Panc1 (cell line): Measurements from ENCODE around the gene CMTM8. TPM values are rescaled to one million over a fixed set of nuclear protein-coding genes. Genes with fewer than 3 reads are reported as not detected.

Experiments
- ATAC-seq: fragments of 200-7000 bp; cut with Tn5 transposase; 2 replicates; pipeline ENCODE4 v1.9.1; 2020; ENCODE audit warnings: mild to moderate bottlenecking, moderate library complexity
- BruUV-seq: library from RNA; stranded (reverse); fragments of 400-500 nt; replicated peaks from 2 replicates; lab custom pipeline; 2021; lab: Mats Ljungman, UMichigan
- CTCF ChIA-PET: fragments of 300-600 bp; sonication (Branson Sonifier 250); formaldehyde crosslinking; loops from one replicate; lab custom pipeline; 2022; ENCODE audit warnings: antibody characterized with exemption; lab: Charles Lee
- POLR2A ChIA-PET: fragments of 300-600 bp; sonication (Branson Sonifier 250); formaldehyde crosslinking; loops from one replicate; lab custom pipeline; 2022; ENCODE audit warnings: antibody characterized with exemption; lab: Charles Lee
- DNase-seq: peaks from one replicate; pipeline ENCODE4 v3.0.0-alpha.2; 2010; ENCODE audit warnings: low read depth, low spot score
- H3K27ac ChIP-seq: 2 replicates; pipeline ENCODE4 v1.5.1; 2011; ENCODE audit warnings: mild to moderate bottlenecking, low read length, inconsistent platforms
- H3K27me3 ChIP-seq: fragments of 200-500 bp; sonication (Bioruptor generic); 2 replicates; pipeline ENCODE4 v1.6.0; 2014; ENCODE audit warnings: low read length, inconsistent platforms; ENCODE audit not compliant: control insufficient read depth, insufficient read depth
- H3K36me3 ChIP-seq: fragments of 200-500 bp; sonication (Bioruptor generic); 2 replicates; pipeline ENCODE4 v1.5.1; 2014; ENCODE audit warnings: inconsistent platforms, mild to moderate bottlenecking, low read length, moderate library complexity; ENCODE audit not compliant: control insufficient read depth, insufficient read depth
- H3K4me1 ChIP-seq: 2 replicates; pipeline ENCODE4 v1.5.1; 2011; ENCODE audit warnings: inconsistent platforms, mild to moderate bottlenecking, low read length, moderate library complexity; ENCODE audit not compliant: control insufficient read depth, insufficient read depth
- H3K4me3 ChIP-seq, 2 experiments: 2 replicates each; pipeline ENCODE4 v1.5.1; 2011 to 2012; ENCODE audit warnings: low read depth in 2 of 2, low read length in 2 of 2, mild to moderate bottlenecking in 2 of 2, inconsistent platforms in 1 of 2, moderate library complexity in 1 of 2
- H3K9me3 ChIP-seq: fragments of 200-500 bp; sonication (Bioruptor generic); 2 replicates; pipeline ENCODE4 v1.5.1; 2014; ENCODE audit warnings: low read depth, mild to moderate bottlenecking, inconsistent platforms, low read length, moderate library complexity; ENCODE audit not compliant: control insufficient read depth, insufficient read depth
- POLR2AphosphoS5 ChIP-seq: IDR thresholded peaks from 2 replicates; pipeline ENCODE4 v1.6.1; 2012; ENCODE audit warnings: mild to moderate bottlenecking, low read depth, low read length, moderate library complexity
- SIN3A ChIP-seq: IDR thresholded peaks from 2 replicates; pipeline ENCODE4 v1.6.1; 2012; ENCODE audit warnings: low read depth, mild to moderate bottlenecking, low read length, moderate library complexity, borderline replicate concordance; ENCODE audit not compliant: insufficient read depth
- TCF7L2 ChIP-seq: IDR thresholded peaks from 2 replicates; pipeline ENCODE4 v1.6.1; 2011; ENCODE audit warnings: mild to moderate bottlenecking, low read depth, low read length, inconsistent platforms
- in situ Hi-C: cut with HindIII; loops from 2 replicates; pipeline ENCODE4 v1.10.0; 2016; ENCODE audit warnings: low sequenced_read_pairs, low pct_unique_long_range_greater_than_20kb
- intact Hi-C: fragments of 100-400 bp; cut with micrococcal nuclease; formaldehyde crosslinking; loops from one replicate; pipeline ENCODE4 v1.10.0; 2022; ENCODE audit not compliant: unreplicated experiment
- total RNA-seq: library from RNA; stranded (reverse); gene quantifications from one replicate; pipeline ENCODE4 v1.2.1, GENCODE V29; 2021; ENCODE audit not compliant: unreplicated experiment
- TF ChIP-seq, protein P1 (sequence below), 2 experiments: IDR thresholded peaks; 2 replicates each; pipeline ENCODE4 v1.6.1; 2011 to 2012; ENCODE audit warnings: low read depth in 2 of 2, control low read depth in 1 of 2, low read length in 1 of 2, mild to moderate bottlenecking in 1 of 2, moderate library complexity in 1 of 2; ENCODE audit not compliant: insufficient read depth in 1 of 2
- TF ChIP-seq, protein P2 (sequence below): fragments of 450-650 bp; IDR thresholded peaks from 2 replicates; pipeline ENCODE4 v1.5.1; 2017; ENCODE audit warnings: mild to moderate bottlenecking

The CMTM8 gene
- total RNA-seq, 1 experiment from 2014 or later = 9.8 TPM

DNA sequence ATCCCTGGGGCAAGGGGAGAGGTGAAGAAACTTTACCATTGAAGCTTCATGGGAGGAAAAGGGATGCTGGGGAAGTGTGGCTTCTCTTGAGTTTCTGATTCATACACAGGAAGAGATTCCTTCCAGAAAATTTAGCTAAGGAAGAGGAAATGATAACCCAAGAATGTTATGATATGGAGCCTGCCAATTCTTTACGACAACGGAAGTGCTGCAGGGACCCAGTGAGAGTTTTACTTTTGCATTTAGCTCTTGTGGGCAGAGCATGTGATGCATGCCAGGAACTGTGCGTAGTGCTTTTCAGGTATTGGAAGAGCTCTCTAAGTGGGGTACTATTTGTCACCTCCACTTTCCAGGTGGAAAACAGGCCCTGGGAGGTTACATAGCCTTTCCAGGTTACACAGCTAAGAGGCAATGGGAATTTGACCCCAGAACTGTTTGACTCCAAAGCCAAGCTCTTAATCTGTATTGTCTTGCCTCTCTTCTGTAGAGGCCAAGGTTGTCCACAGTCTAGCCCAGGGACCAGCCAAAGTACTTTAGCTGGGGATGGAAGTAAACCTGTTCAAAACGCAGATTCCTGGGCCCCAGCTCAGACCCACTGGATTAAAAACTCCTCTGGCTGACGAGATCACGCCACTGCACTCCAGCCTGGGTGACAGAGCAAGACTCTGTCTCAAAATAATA is 176.2 kb downstream of the CMTM8 start:
- POLR2A ChIA-PET = interaction anchor here (0.6 kb wide), 1 partner anchor 18 kb away, joined by 3 read pairs; no protein-coding TSS in a partner anchor
- no TSS peak for BruUV-seq
- Histone ChIP-seq H3K27me3 (no peaks in the 10 kb centered on the region), H3K36me3 (no peaks in the 10 kb centered on the region), H3K4me3 (no peak overlapping the region), H3K27ac (no peak overlapping the region), H3K4me1 (peaks cover 4% of the 10 kb centered on the region), H3K9me3 (peaks cover 6% of the 10 kb centered on the region; the same call in 1 of the 2 replicates)
- no peak for TF ChIP-seq TCF7L2
- TF ChIP-seq, protein P1, sequence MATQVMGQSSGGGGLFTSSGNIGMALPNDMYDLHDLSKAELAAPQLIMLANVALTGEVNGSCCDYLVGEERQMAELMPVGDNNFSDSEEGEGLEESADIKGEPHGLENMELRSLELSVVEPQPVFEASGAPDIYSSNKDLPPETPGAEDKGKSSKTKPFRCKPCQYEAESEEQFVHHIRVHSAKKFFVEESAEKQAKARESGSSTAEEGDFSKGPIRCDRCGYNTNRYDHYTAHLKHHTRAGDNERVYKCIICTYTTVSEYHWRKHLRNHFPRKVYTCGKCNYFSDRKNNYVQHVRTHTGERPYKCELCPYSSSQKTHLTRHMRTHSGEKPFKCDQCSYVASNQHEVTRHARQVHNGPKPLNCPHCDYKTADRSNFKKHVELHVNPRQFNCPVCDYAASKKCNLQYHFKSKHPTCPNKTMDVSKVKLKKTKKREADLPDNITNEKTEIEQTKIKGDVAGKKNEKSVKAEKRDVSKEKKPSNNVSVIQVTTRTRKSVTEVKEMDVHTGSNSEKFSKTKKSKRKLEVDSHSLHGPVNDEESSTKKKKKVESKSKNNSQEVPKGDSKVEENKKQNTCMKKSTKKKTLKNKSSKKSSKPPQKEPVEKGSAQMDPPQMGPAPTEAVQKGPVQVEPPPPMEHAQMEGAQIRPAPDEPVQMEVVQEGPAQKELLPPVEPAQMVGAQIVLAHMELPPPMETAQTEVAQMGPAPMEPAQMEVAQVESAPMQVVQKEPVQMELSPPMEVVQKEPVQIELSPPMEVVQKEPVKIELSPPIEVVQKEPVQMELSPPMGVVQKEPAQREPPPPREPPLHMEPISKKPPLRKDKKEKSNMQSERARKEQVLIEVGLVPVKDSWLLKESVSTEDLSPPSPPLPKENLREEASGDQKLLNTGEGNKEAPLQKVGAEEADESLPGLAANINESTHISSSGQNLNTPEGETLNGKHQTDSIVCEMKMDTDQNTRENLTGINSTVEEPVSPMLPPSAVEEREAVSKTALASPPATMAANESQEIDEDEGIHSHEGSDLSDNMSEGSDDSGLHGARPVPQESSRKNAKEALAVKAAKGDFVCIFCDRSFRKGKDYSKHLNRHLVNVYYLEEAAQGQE (IDR thresholded peaks at IDR 0.05; ENCODE audit: insufficient read depth in 1 of 2, low read depth in 2 of 2, low read length in 1 of 2) = no peak
- TF ChIP-seq POLR2AphosphoS5 = no peak
- TF ChIP-seq, protein P2, sequence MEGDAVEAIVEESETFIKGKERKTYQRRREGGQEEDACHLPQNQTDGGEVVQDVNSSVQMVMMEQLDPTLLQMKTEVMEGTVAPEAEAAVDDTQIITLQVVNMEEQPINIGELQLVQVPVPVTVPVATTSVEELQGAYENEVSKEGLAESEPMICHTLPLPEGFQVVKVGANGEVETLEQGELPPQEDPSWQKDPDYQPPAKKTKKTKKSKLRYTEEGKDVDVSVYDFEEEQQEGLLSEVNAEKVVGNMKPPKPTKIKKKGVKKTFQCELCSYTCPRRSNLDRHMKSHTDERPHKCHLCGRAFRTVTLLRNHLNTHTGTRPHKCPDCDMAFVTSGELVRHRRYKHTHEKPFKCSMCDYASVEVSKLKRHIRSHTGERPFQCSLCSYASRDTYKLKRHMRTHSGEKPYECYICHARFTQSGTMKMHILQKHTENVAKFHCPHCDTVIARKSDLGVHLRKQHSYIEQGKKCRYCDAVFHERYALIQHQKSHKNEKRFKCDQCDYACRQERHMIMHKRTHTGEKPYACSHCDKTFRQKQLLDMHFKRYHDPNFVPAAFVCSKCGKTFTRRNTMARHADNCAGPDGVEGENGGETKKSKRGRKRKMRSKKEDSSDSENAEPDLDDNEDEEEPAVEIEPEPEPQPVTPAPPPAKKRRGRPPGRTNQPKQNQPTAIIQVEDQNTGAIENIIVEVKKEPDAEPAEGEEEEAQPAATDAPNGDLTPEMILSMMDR = no peak
- no peak for TF ChIP-seq SIN3A
- in situ Hi-C loops = no loop called here
- no peak for DNase-seq
- ATAC-seq = peak; percentile 53; the same call in 1 of the 2 replicates
- intact Hi-C loops = loop anchor here (5.0 kb wide), 1 partner anchor 53 kb away; no protein-coding TSS in a partner anchor
- CTCF ChIA-PET = no interaction called here

DNA sequence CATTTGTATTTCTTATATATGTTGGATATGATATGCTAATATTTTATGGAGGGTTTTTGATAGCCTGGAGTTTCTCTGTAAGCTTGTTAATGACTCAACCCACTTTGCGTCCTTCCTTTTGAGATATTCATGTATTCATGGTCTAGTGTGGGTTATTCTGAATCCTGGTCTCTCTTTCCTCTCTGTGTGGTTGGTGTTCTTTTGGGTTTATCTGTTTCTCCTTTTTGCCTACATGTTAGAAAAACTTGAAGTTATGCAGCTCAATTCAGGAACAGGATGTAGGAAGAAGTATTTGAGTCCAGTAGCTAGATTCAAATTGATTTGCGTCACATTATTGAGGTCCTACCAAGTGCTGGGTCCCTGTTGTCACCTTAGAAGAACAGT is 181.3 kb downstream of the CMTM8 start:
- BruUV-seq = no TSS peak
- POLR2A ChIA-PET = no interaction called here

More for the DNA sequence above, 181.3 kb downstream of the CMTM8 start:
- DNase-seq (no peak), ATAC-seq (no peak)
- CTCF ChIA-PET = no interaction called here
- in situ Hi-C loops = no loop called here
- intact Hi-C loops = loop anchor here (5.0 kb wide), 1 partner anchor 48 kb away; no protein-coding TSS in a partner anchor
- Histone ChIP-seq H3K4me1 (peaks cover 42% of the 10 kb centered on the region), H3K36me3 (no peaks in the 10 kb centered on the region), H3K9me3 (peaks cover 6% of the 10 kb centered on the region; the same call in 1 of the 2 replicates), H3K27me3 (no peaks in the 10 kb centered on the region), H3K4me3 (no peak overlapping the region), H3K27ac (peak overlapping the region; percentile 96)
- TF ChIP-seq, protein P1 (IDR thresholded peaks at IDR 0.05; ENCODE audit: insufficient read depth in 1 of 2, low read depth in 2 of 2, low read length in 1 of 2) = no peak
- TF ChIP-seq POLR2AphosphoS5 (no peak), SIN3A (no peak), TCF7L2 (no peak)
- TF ChIP-seq, protein P2 = no peak
